NT2/D1 (cell line): ENCODE data around the gene RAPGEF6.

Experiments
- SUZ12 ChIP-seq: IDR thresholded peaks from 2 replicates; pipeline ENCODE4 v1.6.1; 2011; ENCODE audit not compliant: insufficient read length, insufficient read depth; ENCODE audit errors: extremely low read depth
- YY1 ChIP-seq: IDR thresholded peaks from 2 replicates; pipeline ENCODE4 v1.6.1; 2011; ENCODE audit not compliant: insufficient read length, insufficient read depth
- ZNF274 ChIP-seq: IDR thresholded peaks from 2 replicates; pipeline ENCODE4 v1.6.1; 2011; ENCODE audit warnings: mild to moderate bottlenecking, low read depth, low read length

GRCh38 chr5:131684595-131684994 is 49.6 kb upstream of the RAPGEF6 start:
- TF ChIP-seq YY1 (no peak), ZNF274 (no peak), SUZ12 (no peak)
